GM19395 (cell line): ENCODE results near the gene RIIAD1.

Experiments
- ATAC-seq: cut with Tn5 transposase; IDR thresholded peaks from one replicate; pipeline ENCODE4 v1.9.1; 2021; ENCODE audit warnings: mild to moderate bottlenecking, moderate library complexity; ENCODE audit not compliant: unreplicated experiment

The RIIAD1 gene

DNA sequence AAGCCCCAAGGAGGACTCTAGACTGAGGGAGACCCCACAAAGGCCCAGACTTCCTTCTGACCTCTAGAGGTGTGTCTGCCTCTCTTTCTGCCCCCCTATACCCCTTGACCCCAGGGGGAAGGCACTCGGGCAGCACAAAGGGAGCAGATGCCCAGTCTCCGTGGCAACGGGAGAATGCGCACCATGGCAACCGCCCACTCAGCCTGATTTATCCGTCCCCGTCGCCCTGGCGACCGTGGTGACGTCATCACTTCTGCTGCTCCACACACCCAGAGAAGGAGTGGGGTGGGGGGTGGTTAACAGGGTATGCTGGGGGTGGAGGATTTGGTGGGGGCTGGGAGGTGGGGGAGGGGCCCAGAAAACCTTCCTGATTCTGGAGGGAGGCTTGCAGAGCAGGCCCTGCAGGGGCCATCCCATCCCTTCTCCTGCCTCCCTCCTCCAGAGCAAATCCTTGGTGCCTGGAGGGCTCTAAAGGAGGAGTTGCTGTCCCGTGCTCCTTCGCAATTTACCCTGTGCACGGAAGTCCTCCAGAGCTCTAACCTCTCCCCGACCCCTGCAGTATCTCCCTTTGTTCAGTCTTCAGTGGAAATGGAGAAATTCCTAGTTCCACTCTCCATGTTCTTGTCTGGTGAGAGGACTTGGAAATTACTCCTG lies 11.0 kb upstream of the RIIAD1 start:
- ATAC-seq: no peak

DNA sequence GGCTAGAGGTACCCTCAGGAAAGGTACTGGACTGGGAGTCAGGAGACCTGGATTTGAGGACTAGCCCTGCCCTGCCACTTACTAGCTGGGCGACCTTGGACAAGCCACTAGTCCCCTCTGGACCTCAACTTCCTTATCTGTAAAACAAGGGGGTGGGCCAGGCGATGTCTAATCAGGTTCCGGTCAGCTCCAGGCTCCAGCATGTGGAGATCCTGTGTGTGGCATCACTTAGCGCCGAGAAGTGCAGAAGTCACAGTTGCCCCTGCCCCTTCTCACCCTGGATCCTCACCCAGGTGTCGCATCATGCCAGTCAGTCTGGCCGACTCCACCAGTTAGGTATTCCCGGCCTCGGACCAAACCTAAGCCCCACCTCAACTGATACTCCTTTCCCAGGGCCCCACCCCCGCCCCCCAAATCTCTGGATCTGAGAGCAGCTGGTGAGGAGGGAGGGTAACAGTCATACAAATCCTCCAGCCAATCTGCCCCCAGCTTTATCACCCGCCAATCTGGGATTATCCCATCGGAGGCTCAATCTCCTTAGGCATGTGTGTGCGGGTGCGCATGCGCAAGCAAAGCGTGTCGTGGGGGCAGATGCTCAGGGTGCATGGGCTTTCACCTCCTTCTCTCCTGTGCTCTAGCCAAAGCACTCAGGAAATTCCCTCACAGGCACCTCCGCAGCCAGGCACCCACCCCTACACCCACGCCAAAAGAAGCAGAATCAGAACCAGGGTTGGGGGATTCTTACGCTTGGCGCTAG lies 10.1 kb upstream of the RIIAD1 start:
- no peak for ATAC-seq

DNA sequence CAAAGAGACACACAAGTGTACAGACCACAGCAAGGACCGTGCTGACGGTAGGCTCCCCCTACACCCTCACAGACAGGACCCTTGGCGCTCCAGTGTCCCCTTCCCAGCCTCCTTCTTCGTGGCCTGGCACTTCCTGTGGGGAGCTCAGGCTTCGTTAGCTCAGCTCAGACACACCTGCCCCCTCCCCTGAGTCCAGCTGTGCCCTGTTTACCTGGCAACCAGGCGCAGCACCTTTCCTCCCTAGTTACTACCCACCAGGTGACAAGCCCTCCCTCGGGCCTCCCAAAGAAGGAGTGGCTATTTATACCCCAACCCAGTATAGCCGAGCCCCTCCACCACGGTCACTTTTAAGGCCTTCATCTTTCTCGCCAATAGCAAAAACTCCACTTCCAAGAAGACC lies 9.4 kb upstream of the RIIAD1 start:
- no peak for ATAC-seq

DNA sequence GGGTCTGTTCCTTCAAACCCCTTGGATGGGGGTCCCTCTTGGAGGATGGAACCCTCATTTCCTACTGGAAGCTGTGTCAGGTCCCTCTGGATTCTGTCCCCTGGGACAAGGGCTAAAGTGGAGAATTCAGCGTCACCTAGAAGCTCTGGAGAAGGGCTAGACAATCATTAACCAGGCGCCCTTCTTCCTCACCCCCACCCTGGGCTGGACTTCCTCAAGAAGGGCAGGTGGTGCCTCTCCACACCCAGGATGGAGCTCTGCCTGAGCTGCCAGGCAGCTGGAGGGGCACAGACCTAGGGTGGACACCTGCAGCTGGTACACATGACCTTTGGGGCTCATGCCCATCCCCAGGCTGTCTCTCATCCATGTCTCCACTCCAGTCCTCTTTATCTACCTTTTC lies 8.3 kb upstream of the RIIAD1 start:
- no peak for ATAC-seq

DNA sequence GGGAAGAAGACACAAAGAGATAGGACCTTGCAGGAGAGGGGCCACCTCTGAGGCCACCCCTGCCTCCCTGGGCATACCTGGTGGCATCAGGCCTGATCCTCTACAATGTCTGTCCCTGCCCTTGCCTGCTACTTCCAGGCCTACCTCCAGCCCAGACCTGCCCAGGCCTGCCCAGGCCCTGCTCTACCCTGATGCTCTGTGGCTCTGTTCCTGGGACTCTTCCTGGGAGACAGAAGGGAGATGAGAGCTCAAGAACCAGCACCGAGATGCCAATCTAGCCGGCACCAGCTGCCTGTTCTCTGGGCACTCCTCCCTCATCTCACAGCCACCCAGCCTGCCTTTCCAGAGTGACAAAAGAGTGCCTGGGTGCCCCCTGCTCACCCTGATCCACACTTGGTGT lies 7.4 kb upstream of the RIIAD1 start:
- ATAC-seq: no peak

DNA sequence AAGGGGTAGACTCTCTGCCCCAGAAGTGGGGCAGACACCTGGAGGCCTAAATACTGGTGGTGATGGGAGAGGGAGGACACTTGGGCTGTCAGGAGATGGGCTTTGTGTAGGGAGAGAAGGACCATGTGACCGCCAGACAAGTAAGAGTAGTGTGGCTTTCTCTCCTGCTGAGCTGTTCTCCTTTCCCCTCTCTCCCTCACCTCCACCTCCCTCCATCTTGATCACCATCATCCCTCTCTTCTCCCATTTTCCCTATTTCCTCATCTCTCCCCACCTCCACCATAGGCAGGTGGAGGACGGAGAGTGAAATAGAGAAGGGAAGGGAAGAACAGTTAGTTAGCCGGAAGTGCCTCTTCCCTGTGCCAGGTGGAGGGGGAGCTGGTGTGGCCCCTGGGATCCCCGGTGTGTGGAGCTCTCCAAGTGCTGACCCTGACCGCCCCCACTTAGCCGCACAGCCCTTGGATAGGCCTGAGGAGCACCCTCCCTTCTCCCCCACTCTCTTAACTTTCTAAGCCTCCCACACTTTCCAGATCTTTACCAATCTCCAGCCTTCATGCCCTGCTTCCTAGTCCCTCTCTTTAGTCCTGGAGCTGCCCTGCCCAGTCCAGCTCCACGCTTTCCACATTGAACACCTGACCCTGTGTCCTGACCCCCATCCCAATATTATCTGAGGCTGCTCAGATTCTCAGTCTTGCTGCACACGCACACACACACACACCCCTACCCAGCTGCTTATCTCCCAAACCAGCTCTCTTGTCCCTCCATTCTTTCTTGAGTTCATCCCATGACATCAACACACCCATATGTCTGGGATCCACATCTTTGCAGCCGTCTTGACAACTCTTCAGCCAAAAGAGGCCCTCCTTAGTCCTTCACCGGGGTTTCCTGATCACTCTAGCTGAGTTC lies 6.2 kb upstream of the RIIAD1 start:
- ATAC-seq: no peak

DNA sequence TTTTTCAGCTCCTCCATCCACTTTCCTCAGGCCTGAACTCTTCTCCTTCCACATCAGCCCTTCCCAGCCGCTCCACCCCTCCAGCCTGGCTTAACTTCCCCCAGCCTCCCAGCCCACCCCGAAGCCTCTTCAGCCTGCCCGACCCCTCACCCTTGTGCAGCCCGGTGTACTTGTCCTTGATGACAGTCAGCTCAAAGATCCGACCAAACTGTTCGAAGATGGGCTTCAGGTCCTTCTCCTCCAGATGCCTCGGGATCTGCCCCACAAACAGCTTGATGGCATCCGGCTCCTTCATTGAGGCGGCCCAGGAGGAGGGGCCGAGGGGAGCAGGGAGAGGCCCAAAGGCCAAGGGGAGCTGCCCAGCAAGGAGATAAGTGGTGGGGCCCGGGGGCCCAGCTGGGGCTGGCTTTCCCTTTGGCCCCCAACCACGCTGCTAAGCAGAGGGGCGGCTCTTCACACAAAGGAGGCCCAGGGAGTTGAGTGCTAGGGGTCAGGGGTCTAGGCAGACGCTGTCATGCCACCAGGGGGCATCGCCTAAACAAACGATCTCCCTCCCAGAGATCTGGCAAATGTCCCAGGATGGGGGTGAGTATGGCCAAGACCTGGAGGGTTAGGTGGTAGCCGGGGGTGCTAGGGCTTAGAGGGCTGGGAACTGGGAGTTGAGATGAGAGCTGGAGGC lies 5.5 kb upstream of the RIIAD1 start:
- ATAC-seq: no peak

DNA sequence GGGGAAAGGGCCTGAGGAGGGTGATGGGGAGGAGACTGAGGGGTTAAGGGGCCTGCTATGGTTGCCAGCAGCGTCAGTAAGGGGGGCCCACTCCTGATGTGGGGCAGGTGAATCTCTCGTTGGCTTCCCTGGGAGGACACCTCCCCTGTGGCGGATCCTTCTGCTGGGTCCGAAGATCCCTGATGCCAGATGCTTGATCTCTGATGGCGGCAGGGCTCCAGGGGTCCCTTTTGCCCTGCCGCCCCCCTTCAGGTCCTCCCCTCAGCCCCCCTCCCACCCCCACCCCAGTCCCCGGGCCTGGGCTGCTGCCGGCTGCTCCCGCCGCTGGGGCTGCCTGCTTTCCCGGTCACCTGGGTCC lies 4.9 kb upstream of the RIIAD1 start:
- no peak for ATAC-seq

DNA sequence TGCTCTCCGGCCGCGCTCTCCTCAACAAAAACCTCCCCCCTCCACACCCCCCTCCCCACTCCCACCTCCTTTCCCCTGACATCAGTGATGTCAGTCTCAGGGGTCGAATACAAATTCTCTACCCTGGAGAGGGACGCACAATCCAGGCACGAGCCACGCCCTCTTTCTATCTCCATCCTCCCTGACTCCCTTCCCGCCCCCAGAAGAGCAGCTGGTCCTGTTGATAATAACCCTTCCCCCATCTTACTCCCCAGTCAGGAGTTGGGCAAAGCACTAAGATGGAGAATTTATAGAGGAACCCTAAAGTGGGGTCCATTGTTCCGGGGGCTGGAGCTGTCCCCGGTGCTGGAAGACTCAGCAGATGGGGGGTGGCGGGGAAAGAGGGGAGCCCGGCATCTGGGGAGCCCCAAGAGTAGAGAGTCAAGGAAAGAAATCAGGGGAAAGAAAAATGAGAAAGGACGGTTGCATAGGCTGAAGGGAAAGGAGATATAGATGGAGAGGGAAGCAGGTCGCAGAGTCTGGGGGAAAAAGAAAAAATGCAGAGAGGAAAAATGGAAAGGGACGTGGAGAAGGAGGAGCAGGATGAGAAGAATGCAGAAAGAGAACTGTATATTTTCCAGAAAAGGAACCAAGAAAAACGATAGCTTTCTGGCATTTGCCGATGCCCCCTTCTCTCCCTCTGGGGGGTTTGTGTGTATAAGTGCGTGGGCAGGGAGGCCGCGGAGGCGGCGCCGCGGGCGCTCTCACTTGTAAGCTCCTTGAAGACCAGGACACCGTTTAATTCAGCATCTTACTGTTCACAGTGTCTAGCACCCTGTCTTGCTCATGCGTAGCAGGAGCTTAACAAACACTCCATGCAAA lies 4.3 kb upstream of the RIIAD1 start, which contains the start of gene CELF3:
CELF3 (minus strand) TSS at position 33 of the 861 bp plus-strand sequence. CDS start 783 bp downstream, outside the sequence.
- ATAC-seq: no peak

DNA sequence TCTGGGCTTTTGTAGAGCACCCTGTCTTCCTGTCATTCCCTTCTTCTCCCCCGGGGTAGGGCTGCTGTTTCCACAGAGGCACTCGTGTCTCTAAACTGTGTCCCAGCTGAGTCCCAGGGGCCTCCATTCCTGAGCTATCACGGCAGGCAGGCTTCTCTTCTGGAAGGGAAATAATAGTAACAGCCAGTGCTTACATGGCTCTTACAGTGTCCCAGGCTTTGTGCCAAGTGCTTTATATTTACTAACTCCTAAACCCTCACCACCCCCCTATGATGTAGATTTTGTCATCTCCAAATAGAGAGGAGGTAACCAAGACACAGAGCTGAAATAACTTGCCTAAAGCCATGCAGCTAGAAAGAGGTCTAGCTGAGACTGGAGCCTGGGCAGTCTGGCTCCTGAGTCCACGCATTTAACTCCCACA lies 3.3 kb upstream of the RIIAD1 start:
- no peak for ATAC-seq

DNA sequence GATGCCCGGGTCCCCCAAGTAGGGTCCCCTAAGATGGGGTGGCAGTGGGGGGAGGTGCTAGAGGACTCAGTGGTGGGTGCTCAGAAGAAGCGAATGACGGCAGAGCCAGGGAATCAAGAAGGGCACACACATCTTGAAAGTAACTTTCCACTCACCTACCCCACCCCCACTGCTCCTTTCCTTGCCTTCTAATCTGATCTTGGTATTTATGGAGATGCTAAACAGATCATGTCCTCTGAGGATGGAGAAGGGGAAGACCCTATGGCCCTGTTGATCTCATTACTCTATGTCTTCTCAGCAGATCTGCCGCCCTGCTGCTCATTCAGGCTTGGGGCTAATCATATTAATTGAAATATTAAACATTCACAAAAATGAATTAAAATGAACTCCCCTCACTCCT lies 2.7 kb upstream of the RIIAD1 start:
- no peak for ATAC-seq

DNA sequence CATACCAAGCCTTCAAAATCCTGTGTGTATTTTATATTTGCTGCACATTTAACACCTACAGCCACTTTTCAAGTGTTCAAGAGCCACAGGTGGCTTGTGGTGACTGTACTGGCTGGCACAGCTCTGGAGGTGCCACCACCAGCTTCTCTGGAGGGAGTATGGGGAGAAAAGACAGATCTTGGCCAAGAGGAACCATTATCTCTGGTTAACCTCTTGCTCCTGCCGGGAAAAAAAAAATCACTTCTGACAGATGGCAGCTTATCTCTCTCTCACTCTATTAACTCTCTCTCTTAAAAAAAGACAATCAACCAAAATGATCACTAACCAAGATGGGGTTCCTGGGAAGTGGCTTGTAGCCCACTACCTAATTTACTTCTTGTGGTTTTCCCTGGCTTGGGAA lies 1.2 kb upstream of the RIIAD1 start:
- no peak for ATAC-seq

DNA sequence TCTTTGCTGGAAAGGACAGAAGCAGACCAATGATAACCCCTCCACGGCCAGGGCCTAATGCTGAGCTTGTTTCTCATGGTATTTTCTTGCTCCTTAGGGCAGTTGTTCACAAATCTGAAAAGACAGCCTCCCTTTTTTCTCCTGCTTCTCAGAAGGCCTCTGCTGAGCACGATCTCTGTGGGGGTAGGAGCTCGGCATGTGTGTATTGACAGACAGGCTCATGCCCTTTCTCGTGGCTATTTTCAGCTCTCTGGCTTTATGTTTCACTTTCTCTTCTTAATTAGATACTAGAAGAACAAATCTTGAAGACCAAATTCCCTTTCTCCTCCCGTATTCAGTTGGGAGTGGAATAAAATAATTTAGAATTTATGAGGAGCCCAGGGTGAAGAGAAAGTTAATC lies 768 bp upstream of the RIIAD1 start:
- ATAC-seq: no peak

DNA sequence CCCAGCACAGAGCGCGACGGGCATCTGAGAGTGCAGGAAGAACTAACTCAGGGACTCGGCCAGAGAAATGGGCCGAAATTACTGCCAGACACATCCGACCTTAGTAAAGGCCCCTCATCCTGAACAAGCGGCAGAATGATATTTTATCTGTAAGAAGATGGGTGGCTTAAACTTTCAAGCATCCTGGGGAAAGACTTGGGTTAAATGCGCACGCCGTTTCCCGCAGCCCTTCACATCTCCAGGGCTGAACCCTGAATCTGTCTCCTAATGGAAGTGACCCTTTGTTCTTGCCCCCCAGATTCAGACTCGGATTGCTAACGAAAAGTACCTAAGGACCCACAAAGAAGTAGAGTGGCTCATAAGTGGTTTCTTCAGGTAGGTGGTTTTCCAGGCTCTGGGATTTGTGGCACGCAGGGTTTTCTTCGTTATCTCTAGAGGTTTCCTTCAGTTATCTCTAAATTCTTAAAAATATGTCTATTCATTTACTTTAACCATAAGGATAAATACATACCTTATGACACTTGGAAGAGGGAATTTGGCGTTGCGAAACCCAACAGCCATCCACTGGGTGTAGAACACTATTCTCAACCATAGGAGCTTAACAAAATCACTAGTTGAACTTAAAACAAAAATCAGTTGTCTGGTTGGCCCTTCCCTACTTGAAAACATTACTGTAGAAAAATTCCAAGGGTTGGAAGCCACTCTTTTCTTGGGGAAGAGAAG lies 627 bp downstream of the RIIAD1 start:
- no peak for ATAC-seq

DNA sequence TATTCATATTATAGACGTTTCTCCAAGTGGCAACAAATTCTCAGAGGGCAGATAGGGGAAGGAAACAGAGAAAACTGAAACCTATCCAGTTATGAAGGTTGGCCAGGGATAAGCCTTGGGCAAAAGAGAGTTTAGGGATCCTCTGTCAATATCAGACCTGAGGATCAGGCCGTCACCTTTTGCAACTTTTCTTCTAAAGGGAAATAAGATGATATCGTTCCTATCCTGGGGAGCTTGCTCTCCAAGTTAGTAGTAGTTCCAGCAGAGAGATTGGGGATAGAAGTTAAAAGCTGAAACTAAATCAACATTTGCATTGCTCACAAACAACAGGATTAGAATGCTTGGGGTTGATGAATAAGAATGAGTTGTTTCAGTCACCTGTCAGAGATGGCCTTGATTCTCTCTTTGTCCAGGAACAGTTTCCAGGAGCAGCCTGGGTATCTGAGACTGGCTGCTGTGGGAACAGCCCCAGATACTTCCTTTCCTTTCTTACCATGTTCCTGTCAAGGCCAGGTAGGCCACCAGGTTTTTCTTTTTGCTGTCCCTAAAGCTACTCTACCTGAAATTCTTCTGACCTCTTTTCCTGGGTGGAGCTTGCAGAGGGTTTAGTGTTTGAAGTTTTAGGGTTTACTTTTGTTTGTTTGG lies 2.5 kb downstream of the RIIAD1 start:
- no peak for ATAC-seq

DNA sequence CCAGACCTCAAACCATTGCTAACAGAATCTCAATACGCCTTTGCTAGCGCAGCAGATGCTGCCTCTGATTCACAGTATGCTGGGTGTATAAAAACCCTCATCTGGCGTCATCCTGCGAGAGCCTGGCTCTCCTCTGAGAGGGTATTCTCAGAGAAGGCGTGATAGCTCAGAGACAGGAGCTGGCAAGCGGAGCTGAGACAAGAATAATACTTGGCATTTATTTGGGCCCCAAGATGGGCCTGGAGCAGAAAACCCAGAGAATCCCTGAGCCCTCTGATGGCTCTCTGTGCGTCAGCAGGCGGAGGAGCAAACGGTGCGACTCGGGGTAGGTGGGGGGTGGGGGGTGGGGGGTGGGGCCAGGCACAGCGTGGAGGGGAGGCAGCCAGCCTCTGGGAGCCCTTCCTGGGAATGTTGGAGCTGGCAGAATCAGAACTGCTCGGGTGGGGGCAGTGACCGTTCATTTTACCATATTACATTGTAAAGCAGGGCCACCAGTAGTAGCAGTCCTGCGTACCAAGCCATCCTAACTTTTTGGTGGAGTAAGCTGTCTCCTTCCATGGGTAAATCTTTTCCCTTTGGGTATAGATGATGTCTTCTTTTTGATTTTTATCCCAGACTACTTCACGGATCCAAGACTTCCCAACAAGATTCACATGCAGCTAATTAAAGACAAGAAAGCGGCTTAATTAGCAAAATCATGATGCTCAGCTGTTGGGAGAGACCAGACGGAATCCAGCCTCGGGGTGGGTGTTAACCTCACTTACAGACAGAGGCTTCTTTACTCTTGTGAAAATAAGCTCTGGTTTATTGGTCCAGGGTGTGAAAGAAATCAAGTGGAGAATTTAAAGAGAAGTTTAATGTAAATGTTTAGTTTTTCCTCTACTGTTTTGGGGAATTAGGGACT lies 7.1 kb downstream of the RIIAD1 start:
- ATAC-seq: no peak

DNA sequence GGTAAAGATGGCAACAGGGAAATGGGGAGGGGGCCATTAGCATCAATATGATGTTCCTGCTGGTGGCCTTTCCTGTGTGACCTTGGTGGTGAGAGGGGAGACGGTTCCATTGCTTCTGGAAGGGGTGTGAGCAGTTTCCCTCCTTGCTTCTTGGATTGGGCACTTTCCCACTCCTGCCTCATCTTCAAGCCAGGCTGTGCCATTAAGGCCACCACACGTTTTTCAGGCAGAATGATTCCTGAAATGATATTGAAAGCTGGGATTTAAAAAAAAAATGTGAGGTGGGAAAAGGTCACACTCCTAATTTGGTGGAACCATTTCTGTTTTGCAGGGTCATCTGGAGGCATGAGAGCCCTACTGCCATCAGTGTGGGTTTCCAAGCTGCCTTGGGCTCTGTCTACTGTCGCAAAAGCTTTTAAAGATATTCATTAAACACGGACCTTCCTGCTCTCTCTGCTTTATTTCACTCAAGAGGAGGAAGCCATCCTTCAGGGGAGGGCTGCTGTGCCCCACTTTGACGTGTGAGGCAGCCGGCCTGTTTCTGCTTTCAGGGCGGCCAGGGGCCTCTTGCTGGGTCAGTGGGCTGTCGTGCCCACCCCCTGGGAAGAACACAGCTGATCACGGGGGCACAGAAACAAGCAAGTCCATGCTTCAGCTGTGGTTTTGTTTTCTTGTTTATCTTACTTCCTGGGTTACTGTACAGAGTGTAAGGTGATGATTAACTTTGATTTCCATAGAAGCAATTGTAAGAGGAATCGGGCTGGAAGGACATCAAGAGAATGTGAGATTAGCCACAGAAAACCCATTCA lies 8.0 kb downstream of the RIIAD1 start:
- no peak for ATAC-seq
